Retinal pigment epithelial cell (primary cell): ENCODE data around the gene DIO3.

Experiments
- DNase-seq: peaks from one replicate; pipeline ENCODE4 v3.0.0-alpha.2; 2010; ENCODE audit warnings: low read depth
- H3K4me3 ChIP-seq: 2 replicates; pipeline ENCODE4 v1.5.1; 2011; ENCODE audit warnings: mild to moderate bottlenecking, low read length, control low read depth, moderate library complexity
- TF ChIP-seq, protein P1 (sequence below): conservative IDR thresholded peaks from 2 replicates; pipeline ENCODE4 v1.5.1; 2011; ENCODE audit warnings: low read depth, low read length, control low read depth, inconsistent platforms

The DIO3 gene

DNA sequence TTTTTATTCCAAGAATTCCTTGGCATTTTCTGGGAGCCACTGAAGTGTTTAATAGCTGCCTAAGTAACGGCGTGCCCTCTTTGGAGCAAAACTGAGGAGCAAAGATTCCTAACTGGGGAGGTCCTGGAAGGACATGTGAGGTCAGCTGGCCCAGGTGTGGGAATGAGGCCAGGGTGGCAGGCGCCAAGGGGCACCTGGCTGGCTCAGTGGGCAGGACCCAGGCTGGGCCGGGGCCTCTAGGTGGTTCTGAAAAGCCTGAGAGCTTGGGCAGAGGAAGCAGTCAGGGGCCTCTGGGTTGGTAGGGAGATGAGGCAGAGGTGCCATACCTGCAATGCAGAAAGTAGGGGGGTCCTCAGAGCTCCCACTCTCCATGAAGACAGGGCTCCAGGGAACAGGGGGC is 27.1 kb upstream of the DIO3 start:
- H3K4me3 ChIP-seq = no peak overlapping the region
- no peak for DNase-seq
- TF ChIP-seq, protein P1, sequence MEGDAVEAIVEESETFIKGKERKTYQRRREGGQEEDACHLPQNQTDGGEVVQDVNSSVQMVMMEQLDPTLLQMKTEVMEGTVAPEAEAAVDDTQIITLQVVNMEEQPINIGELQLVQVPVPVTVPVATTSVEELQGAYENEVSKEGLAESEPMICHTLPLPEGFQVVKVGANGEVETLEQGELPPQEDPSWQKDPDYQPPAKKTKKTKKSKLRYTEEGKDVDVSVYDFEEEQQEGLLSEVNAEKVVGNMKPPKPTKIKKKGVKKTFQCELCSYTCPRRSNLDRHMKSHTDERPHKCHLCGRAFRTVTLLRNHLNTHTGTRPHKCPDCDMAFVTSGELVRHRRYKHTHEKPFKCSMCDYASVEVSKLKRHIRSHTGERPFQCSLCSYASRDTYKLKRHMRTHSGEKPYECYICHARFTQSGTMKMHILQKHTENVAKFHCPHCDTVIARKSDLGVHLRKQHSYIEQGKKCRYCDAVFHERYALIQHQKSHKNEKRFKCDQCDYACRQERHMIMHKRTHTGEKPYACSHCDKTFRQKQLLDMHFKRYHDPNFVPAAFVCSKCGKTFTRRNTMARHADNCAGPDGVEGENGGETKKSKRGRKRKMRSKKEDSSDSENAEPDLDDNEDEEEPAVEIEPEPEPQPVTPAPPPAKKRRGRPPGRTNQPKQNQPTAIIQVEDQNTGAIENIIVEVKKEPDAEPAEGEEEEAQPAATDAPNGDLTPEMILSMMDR = no peak

DNA sequence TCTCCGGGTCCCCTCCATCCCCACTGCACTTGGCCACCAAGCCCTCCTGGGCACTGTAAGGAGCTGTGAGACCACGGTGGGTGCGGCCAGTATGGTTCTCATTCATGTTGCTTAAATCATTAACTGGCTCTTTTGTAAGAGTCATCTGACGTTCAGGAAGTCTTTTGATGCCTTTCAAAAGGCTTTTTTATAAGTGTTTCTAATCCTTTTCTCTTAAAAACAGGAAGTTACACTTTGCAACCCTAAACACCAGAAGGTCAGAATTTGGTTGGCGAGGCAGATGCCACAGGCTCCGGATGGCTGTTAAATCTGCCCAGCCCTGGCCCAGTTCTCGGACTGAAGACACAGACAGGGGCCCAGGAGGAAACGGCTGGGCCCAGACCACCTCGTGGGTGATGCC is 26.1 kb upstream of the DIO3 start:
- TF ChIP-seq, protein P1 = no peak
- H3K4me3 ChIP-seq = no peak overlapping the region
- no peak for DNase-seq

DNA sequence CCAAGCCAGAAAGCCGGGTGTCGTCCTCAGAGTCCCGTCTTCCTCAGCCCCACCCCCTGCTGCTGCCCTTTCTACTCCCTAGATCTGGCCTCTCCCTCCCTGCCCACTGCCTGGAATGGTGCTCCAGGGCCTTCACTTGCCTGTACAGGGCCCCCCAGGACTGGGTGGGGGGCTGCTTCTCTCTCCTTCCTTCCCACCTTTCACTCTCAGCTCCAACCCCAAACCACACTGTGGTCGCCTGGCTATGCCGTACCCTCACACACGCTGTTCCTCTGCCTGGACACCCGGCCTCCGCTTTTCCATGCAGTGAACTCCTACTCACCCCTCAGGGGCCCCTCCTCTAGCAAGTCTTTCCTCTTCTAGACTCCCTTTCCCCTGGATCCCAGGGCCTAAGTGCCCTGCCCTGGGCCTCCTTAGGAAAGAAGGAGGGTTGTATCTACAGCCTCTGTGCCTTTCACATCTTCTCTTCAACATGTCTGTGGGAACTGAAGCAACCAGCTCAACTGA is 25.5 kb upstream of the DIO3 start:
- TF ChIP-seq, protein P1 = no peak

DNA sequence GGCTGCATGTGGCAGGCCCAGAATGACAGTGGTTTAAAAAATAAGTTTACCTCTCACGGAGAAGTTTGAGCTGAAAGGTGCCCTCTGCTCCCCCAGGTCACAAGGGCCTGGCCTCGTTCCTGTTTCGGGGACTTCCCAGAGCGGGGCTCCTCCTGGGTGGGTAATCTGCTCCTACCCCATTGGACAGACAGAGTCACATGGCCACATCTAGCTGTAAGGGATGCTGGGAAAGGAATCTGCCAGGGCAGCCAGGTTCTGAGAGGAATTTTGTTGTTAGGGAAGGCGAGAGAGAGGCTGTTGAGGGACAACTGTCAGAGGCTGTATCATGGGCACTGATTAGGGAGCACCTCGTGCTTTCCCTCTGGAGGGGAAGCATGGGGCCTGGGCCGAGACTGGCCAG is 24.0 kb upstream of the DIO3 start:
- DNase-seq = no peak
- TF ChIP-seq, protein P1 = no peak
- H3K4me3 ChIP-seq = no peak overlapping the region

More for the DNA sequence above, 25.5 kb upstream of the DIO3 start:
- no peak overlapping the region for H3K4me3 ChIP-seq
- no peak for DNase-seq

DNA sequence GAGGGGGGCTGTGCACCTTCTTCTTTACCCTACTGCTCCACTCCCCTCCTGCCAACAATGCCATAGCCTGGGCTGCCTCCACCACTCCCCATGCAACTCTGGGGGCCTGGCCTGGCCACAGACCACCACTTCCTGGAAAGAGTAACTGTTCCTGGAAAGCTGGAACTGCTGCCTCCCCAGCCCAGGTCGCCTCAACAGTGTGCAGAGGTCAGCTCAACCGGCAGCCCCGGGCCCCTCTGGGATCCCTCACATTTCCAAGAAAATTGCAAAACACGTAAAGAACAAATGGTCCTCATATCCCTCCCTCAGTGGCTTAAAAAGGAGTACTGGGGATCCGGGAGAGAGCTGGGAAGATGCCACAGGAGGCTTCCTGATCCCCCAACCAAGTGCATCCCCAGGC is 22.4 kb upstream of the DIO3 start:
- TF ChIP-seq, protein P1 = no peak
- DNase-seq = no peak
- no peak overlapping the region for H3K4me3 ChIP-seq

DNA sequence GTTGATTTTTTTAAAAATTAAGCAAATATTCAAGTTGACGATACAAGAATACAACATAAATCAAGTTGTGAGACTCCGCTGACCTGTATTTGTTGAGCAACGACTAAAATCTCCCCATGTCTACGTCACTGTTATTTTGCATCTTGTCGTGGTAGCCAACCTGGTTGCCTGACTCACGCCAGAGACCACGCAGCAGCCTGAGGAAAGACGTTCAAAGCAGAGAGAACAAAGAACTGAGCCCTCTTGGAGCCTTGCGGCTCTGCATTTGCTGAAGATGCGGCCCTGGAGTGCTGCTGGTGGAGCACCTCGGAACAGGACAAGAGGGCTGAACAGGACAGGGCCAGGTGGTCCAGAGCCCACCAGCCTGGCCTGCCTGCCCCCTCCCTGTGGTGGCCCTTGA is 21.4 kb upstream of the DIO3 start:
- no peak for DNase-seq
- no peak overlapping the region for H3K4me3 ChIP-seq
- TF ChIP-seq, protein P1 = no peak

DNA sequence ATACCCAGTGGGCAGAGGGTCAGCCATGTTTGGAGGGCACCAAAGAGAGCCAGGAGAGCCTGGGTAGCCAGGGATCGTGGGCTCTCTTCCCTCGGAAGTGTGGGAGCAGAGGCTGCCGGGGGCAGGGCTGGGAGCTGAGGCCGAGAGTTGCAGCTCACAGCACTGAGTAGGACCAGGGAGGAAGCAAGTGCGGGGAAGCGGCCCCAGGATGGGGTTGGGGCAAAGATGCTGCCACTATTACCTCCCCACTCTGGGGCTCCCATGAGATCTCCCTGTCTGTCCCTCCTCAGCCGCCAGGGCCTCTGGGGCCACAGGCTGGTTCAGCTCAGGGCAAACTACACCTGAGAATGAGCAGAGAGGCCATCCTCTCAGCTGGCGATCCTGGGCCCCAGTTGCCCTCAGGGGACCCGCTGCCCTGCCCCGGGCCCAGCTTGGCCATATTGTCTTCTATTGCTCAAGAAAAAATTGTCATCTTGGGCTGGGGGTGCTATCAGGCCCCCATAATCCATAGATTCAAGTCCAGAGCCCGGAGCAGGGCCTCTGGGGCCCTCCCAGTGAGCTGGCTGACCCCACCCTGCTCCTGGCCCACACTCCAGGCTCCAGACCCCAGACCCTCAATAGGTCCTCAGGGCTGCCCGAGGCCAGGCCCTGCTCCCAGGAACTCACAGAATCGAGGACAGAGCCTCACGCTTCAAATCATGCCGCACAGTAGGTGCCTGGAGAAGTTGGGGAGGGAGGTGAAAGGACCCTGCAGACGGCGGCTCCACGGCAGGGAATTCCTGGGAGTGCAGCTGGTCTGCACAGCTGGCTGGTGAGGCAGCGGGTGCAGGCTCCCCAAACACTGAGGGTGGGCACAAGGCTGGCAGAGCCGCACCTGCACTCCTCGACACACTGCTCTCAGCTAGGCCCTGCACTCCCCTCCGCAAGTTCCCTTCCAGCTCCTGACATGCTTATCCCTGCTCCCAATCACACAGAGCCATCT is 20.5 kb upstream of the DIO3 start:
- H3K4me3 ChIP-seq = no peak overlapping the region
- DNase-seq = no peak
- TF ChIP-seq, protein P1 = no peak
